Astrocyte of the spinal cord (primary cell): ENCODE data around the gene SNED1.

Experiments
- DNase-seq: peaks from one replicate; pipeline ENCODE4 v3.0.0; 2011; ENCODE audit warnings: low read depth, low spot score
- H3K4me3 ChIP-seq: 2 replicates; pipeline ENCODE4 v1.5.1; 2011; ENCODE audit warnings: low read depth, mild to moderate bottlenecking, low read length, moderate library complexity
- in situ Hi-C: cut with HindIII; loops from 2 replicates; pipeline ENCODE4 v1.10.0; 2017; ENCODE audit warnings: low sequenced_read_pairs
- TF ChIP-seq, protein P1 (sequence below): IDR thresholded peaks from 2 replicates; pipeline ENCODE4 v1.5.1; 2012; ENCODE audit warnings: low read depth, mild to moderate bottlenecking, low read length, inconsistent platforms

SNED1 gene

DNA sequence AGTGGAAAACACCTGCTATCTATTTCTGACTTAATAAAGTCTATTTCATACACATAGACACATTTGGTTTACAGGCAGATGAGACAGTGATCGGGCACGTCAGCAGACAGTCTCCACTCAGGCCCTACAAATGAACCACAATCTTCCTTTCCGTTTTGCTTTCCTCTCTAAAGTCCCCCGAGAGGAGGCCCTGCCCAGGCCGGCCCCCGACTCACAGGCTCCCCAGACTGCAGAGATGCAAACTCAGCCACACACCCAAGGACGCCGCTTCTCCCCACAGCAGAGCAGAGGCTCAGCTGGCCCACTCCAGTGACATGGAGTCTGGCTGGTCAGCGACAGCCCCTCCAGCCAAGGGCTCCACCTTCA lies 113.0 kb downstream of the SNED1 start:
- in situ Hi-C loops, result no loop called here
- DNase-seq, result no peak
- no peak overlapping the region for H3K4me3 ChIP-seq
- TF ChIP-seq, protein P1, sequence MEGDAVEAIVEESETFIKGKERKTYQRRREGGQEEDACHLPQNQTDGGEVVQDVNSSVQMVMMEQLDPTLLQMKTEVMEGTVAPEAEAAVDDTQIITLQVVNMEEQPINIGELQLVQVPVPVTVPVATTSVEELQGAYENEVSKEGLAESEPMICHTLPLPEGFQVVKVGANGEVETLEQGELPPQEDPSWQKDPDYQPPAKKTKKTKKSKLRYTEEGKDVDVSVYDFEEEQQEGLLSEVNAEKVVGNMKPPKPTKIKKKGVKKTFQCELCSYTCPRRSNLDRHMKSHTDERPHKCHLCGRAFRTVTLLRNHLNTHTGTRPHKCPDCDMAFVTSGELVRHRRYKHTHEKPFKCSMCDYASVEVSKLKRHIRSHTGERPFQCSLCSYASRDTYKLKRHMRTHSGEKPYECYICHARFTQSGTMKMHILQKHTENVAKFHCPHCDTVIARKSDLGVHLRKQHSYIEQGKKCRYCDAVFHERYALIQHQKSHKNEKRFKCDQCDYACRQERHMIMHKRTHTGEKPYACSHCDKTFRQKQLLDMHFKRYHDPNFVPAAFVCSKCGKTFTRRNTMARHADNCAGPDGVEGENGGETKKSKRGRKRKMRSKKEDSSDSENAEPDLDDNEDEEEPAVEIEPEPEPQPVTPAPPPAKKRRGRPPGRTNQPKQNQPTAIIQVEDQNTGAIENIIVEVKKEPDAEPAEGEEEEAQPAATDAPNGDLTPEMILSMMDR, result no peak

GRCh38 chr2:241112046-241112445 lies 113.6 kb downstream of the SNED1 start:
- H3K4me3 ChIP-seq, result no peak overlapping the region
- in situ Hi-C loops, result no loop called here
- DNase-seq, result no peak
- TF ChIP-seq, protein P1, result no peak

DNA sequence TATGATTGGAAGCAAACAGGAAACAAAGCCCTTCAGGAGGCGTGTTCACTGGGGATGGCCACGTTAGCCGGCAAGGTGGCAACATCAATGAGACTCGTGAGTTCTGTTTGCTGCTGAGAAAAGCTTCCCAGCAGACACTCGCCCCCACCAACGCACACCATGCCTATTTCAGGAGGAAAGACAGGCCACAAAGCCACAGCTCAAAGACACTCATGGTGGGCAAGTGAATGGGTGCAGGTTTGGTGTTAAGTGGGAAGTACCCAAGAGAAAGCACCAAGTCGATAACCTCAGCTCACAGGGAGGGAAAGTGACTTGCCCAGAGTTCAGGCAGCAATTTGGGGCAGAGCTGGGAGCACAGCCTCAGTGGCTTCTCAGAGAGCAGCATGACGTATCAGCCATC lies 114.2 kb downstream of the SNED1 start:
- in situ Hi-C loops, result no loop called here
- no peak for DNase-seq
- no peak overlapping the region for H3K4me3 ChIP-seq
- TF ChIP-seq, protein P1, result no peak

- no peak overlapping the region for H3K4me3 ChIP-seq
- in situ Hi-C loops, result no loop called here
- no peak for DNase-seq
- TF ChIP-seq, protein P1, result no peak
These were observed 116.4 kb downstream of the SNED1 start for GRCh38 chr2:241114836-241115235.

DNA sequence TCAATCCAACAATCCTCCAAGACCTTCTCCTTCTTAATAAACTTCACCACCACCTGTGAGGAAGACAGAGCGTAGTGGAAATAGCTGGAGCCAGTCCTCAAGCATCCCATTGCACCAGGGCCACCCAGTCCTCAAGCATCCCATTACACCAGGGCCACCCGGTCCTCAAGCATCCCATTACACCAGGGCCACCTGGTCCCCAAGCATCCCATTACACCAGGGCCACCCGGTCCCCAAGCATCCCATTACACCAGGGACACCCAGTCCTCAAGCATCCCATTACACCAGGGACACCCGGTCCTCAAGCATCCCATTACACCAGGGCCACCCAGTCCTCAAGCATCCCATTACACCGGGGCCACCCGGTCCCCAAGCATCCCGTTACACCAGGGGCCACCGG lies 116.9 kb downstream of the SNED1 start:
- in situ Hi-C loops, result no loop called here
- no peak for DNase-seq
- TF ChIP-seq, protein P1, result no peak
- no peak overlapping the region for H3K4me3 ChIP-seq

DNA sequence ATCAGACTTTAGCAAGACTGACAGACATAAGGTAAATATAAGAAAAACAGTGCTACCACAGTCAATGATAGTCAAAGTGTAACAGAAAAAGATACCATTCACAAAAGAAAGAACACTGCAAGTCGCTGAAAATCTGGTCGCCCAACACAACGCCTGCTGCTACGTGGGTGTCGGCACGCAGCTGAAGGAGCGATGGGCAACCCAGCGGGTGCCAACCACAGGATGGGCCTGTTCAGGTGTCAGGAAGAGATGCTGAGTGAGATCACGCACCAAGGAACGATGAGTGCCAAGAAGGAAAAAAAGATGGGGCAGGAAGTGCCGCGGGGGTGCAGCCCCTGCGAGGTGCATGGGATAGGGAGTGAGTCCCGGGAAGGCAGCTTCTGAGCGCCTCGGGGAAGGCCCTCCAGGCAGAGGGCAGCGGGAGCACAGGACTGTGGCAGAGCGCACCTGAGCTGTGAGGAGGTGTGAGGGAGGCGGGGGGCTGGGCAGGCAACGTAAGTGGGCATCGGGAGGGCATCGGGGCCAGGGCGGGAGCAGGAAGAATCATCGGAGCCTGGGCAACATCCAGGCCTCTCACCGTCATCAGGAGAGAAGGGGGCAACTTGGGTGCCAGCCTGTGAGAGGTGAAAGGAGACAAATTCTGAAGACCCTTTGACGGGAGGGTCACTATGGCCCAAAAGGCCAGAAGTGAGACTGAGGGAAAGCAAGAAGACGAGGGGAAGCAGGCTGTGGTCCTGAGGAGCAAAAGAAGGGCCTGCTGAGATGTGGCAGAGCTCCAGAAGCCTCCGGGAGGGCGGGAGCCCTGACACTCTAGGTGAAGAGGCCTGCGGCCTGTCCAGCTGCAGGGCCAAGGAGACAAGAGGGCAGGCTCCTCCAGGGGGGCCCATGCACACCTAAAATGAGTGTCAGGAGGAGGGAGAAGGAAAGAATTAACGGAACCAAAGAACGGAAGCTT lies 118.5 kb downstream of the SNED1 start:
- no peak overlapping the region for H3K4me3 ChIP-seq
- in situ Hi-C loops, result no loop called here
- TF ChIP-seq, protein P1, result no peak
- no peak for DNase-seq
